Ovary (tissue), 3 donors: ENCODE data around the gene CLK2.

Experiments
- EP300 ChIP-seq: sonication (generic); formaldehyde crosslinking; IDR thresholded peaks from one replicate; pipeline ENCODE4 v1.6.1; 2017; ENCODE audit warnings: antibody characterized with exemption
- POLR2A ChIP-seq: fragments of 450-650 bp; IDR thresholded peaks from one replicate; pipeline ENCODE4 v1.6.1; 2017; ENCODE audit warnings: antibody characterized with exemption, mild to moderate bottlenecking, moderate library complexity
- TF ChIP-seq, protein P1 (sequence below), 3 donors: fragments of 450-650 bp in 2 of 3; fragments of 200-600 bp in 1 of 3; IDR thresholded peaks; one replicate each; pipeline versions ENCODE4 v1.5.1 to v1.8.0; 2016 to 2022; ENCODE audit warnings: antibody characterized with exemption in 3 of 3, mild to moderate bottlenecking in 1 of 3
- donor health status: DM: no; HTN: no; CAD: no.

DNA sequence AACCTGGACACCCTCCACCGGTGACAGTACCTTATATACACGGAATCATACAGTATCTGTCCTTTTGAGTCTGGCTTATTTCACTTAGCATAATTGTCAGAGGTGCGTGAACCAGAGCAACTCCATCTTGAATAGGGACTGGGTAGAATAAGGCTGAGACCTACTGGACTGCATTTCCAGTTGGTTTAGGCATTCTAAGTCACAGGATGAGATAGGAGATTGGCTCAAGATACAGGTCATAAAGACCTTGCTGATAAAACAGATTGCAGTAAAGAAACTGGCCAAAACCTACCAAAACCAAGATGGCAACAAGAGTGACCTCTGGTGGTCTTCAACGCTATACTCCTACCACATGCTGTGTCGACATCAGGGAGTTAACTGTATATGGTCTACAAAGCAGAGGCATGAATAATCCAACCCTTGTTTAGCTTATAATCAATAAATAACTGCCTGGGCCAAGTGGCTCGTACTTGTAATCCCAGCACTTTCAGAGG lies 34.0 kb upstream of the CLK2 start:
- TF ChIP-seq, protein P1, sequence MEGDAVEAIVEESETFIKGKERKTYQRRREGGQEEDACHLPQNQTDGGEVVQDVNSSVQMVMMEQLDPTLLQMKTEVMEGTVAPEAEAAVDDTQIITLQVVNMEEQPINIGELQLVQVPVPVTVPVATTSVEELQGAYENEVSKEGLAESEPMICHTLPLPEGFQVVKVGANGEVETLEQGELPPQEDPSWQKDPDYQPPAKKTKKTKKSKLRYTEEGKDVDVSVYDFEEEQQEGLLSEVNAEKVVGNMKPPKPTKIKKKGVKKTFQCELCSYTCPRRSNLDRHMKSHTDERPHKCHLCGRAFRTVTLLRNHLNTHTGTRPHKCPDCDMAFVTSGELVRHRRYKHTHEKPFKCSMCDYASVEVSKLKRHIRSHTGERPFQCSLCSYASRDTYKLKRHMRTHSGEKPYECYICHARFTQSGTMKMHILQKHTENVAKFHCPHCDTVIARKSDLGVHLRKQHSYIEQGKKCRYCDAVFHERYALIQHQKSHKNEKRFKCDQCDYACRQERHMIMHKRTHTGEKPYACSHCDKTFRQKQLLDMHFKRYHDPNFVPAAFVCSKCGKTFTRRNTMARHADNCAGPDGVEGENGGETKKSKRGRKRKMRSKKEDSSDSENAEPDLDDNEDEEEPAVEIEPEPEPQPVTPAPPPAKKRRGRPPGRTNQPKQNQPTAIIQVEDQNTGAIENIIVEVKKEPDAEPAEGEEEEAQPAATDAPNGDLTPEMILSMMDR (IDR thresholded peaks at IDR 0.05), result no peak
- no peak for TF ChIP-seq POLR2A
- TF ChIP-seq EP300, result no peak
